ENCODE measurements around the gene LHFPL2.

Gene LHFPL2

DNA sequence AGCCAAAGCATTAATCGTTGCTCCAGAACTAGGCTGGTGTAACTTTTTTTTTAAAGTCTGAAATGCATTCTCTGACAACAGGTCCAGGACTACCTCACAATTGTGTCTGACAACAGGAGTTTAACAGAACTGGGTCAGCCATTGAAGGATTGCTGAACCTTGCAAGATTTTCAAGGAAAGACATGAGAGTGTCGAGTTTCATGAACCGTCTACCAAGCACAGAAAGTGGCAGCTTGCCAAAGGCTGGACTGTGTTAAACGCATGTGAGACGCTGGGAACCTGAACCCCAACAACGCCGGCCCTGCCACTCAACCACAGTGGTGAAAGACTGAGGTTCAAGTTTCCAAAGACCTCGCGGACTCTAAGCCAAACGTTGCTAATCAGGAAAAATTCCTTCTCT, 79.1 kb downstream of the LHFPL2 start:
- no peak for DNase-seq (ENCODE audit: low read depth in 2 of 2)

DNA sequence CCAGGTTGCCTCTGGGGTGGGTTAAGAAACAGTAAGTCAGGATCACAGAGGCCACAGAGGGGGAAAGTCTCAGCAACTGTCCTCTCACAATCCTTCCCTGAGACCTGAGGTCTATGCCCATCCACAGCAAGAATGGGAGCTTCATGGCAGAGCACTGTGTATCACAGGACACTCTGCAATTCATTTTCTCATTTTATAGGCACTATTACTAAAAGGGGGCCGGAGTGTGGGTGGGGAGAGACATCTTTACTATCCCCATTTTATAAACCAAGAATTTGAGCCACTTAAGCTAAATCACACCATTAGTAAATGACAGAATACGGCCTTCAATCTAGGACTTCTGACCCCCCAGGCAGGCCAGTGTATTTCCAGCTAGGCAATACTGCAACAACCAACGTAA, 79.9 kb downstream of the LHFPL2 start:
- DNase-seq (ENCODE audit: low read depth in 2 of 2) = no peak

DNA sequence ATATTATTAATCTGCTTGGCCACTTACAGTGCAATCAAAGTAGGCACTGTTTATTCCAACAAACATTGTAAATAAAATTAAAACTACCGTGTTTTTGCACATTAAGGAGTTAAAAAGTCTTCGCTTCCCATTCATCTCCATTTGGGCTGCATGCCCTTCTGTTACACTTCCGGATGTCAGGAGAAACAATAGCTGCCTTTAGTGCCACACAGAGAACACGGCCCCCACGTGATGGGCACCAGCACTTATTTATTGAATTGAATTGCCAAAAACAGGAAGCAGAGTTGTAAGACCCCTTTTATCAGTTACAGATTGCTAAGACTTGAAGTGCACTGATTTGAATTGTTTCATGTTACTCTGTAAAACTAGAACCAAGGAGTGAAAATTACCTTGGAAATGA, 80.4 kb downstream of the LHFPL2 start:
- no peak for DNase-seq (ENCODE audit: low read depth in 2 of 2)

DNA sequence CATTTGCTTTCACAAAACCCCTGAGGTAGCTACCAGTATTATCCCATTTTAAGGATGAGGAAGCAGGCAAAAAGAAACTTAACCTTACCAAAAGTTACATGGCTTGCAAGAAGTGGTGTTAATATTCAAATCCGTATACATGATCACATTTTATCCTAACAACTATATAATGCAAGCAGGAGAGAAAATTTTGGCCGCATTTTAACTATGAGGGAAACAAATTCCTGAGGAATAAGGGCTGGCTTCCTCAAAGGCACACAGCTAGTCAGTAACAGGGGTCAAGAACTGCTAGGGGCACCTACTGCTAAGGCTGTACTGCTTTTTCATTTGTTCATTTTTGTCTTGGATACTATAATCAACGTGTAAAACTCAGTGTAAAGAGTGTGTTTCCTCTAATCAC, 81.0 kb downstream of the LHFPL2 start:
- DNase-seq (ENCODE audit: low read depth in 2 of 2) = no peak

DNA sequence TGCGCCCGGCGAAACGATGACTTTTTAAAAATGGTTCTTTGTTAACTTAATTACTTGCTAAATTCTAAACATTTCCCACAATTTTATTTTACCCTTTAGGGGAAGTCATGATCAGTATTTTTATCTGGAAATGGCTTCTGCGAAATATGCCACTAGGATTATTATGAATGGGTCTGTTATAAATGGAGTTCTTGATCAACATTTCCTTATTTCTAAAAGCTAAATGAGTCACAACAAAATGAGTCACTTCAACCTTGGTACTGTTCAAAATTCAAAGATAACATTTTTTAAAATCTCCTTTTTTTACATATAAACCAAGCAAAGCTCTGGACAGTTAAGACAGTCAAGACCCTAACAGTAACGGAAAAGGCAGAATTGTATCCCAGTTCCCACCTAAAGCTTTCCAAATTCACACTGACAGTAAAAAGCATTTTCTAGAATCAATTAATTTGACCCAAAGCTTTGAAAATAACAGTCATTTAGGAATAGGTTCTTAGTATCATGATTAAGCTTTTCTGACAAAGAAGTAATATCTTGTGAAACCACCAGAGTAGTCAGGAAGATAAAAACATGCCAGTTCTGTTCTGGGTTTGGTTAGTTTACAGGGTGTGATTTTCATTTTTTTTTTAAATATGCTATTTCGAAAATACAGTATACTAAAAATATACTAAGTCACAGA, 81.7 kb downstream of the LHFPL2 start:
- no peak for DNase-seq (ENCODE audit: low read depth in 2 of 2)

DNA sequence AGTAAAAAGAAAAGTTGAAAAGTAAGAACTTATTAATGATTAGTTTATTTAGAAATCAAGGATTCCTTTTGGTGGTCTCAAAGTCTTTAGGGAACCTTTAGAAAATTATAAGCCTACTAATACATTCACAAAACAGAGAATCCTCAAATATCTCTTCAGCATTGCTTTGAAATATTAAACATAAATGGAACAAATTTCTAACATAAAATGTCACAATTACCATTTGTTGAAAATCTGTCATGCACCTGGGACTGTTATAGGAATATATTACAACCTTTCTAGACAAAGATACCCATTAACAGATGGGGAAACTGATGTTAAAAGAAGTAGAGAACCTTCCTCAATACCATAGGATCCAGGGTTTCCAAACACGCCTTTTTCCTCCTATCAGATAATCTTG, 83.2 kb downstream of the LHFPL2 start:
- no peak for DNase-seq (ENCODE audit: low read depth in 2 of 2)

DNA sequence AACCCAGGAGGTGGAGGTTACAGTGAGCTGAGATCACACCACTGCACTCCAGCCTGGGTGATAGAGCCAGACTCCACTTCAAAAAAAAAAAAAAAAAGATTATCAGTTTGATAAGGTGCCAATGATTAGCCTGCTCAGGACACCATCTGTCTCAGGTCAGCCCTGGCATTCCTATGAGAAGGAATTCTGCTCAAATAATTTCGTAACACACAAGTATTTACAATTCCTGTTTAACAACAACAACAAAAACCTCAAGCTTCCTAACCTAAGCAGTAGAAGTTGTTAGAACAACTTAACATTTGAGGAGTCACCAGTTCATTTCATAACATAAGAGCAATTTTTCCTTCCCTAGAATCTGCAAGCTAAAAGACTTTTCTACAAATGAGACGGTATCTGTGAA, 85.0 kb downstream of the LHFPL2 start:
- DNase-seq (ENCODE audit: low read depth in 2 of 2) = no peak

DNA sequence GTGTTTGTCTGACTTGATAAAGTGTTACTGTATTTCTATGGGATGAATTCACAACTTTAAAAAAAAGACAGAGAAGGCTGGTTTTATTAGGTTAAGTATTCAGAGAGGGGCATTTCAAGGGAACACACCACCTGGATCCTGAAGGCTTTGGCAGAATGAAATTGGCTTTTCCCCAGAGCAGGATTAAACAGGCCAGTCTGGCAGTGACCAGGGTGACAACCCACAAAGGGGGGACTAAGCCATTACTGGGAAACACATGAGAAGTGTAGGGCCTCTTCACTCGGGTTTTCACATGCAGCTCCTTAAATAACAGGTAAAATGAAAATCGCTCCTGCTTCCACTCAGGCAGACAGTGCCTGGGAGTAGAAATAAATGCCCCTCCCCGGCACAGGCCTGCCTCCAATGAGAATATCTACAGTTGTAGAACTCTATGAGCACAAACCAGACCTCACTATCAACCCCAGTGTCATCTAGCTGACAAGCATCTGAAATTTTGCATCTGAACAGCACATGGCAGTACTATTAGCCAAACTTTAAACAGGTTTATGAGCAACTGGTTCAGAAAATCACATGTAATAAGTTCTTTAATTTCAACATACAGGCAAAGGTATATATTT, 85.8 kb downstream of the LHFPL2 start:
- no peak for DNase-seq (ENCODE audit: low read depth in 2 of 2)

DNA sequence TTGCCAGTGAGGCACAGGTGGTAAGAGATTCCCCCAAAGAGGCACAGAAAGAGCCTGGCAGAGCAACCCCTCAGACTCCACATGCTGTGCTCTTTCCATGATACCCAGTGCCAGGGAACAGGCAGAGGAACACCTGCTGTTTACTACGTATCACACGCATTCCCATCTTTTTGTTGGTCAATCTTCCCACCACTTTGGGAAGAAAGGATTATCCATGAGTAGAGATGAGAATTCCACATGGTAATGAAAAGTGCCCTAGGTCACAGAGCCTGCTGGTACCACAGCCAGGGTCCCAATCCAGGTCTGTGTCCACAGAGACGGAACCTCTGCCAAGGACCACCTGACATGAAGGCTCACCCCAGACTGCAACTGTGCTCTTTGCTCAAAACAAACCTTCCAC, 86.6 kb downstream of the LHFPL2 start:
- DNase-seq (ENCODE audit: low read depth in 2 of 2) = no peak

DNA sequence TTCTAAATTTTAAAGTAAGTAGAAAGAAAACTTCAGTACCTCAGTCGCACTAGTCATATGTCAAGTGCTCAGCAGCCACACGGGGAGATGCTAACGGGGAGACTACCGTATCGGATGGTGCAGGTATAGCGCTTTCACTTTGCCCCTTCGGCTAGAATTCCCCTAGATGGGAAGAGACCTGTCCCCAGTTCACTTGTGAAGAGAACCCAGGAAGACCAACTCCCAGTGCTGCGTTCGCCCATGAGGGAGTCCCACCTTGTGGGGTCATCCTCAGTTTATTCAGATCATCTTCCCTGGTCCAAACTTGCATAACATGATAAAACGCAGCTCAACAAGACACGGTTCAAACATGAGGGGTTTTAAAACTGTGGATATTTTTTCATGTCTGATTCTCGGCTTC, 87.3 kb downstream of the LHFPL2 start:
- DNase-seq (ENCODE audit: low read depth in 2 of 2) = no peak

DNA sequence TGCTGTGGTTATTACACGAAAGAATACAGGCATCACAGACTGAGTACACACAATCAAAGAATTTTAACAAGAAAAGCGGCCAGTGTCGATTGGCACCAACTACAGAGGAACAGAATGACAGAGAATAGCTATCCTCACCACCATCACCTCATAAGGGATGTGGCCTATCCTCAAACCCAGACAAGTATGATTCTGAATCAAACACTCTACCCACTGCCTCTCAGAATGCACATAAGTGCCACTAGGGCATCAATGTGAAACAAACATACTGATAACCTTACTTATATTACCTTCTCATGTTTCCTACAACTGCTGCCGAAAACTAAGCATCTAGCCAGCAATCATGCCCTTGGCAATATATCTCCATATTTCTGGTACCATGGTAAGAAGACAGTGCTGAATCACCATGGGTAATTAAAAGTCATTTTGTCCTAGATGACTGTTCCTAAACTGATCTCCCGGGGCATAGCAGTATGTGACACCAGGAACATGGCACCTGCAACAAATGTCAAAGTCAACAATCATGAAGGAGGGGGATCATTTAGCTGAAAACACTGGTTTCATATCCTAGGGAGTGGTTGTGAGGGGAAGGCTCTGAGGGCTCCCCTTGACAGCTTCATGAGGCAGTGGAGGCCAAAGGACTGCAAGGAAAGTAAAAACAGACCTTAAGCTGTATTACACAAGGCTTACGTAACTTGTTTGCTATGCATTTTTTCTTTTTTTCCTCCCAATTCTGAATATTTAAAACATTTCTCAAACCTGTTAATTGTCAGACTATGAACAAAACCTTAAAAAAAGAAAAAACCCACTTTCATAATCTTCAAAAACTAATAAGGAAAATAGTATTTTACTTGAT, 88.3 kb downstream of the LHFPL2 start:
- DNase-seq (ENCODE audit: low read depth in 2 of 2) = no peak

DNA sequence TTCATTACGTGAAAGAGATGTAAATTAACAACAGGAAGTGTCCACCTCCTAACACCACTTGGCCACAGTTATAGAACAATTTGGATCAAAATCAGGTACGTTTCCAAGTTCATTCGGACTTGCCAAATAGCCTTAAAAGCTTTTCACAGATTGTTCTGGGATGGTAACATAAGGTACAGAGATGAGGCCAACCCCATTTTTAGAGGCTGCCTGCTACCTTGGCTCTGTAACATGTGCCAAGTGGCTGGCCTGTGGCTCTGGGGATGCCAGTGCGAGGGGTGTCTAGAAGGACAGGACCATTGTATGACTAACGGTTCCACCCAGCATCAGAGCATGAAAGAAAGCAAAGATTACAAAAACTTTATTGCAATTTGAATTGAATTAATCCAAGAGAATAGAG, 91.0 kb downstream of the LHFPL2 start:
- DNase-seq (ENCODE audit: low read depth in 2 of 2) = no peak

DNA sequence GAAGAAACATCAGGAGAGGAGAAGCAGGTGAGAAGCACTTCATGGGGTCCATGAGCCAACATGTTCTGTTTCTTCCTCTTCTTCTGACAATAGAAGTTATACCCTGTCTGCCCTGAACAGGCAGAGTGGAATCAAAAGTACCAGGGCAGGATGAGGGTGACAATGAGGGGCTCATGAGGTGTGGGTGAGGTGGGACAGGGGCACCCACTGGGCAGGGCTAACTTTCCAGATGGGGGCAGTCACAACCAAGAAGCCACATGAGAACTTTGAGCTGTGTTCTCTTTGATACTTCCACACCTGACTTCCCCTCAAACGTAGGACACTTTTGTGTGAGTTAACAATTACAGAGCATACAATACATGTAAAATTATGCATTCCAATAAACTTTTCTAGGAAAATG, 92.7 kb downstream of the LHFPL2 start:
- no peak for DNase-seq (ENCODE audit: low read depth in 2 of 2)

DNA sequence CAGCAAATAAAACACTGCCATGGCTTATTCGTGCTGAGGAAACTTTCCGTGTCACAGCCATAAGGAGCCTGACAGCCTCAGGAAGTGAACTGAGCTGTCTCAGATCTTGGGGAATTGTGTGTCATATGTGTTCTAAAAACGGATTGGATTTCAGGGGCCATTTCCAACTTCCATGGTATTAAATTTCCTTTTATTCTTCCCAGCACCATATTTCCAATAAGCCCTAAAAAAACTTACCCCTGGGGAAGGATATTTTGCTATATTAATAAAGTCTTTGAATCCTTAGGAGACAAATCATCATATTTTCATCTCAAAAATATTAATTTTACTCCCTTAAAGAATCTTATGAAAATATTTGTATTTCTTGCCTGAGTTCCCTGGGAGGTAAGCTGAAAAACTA, 93.9 kb downstream of the LHFPL2 start:
- no peak for DNase-seq (ENCODE audit: low read depth in 2 of 2)

DNA sequence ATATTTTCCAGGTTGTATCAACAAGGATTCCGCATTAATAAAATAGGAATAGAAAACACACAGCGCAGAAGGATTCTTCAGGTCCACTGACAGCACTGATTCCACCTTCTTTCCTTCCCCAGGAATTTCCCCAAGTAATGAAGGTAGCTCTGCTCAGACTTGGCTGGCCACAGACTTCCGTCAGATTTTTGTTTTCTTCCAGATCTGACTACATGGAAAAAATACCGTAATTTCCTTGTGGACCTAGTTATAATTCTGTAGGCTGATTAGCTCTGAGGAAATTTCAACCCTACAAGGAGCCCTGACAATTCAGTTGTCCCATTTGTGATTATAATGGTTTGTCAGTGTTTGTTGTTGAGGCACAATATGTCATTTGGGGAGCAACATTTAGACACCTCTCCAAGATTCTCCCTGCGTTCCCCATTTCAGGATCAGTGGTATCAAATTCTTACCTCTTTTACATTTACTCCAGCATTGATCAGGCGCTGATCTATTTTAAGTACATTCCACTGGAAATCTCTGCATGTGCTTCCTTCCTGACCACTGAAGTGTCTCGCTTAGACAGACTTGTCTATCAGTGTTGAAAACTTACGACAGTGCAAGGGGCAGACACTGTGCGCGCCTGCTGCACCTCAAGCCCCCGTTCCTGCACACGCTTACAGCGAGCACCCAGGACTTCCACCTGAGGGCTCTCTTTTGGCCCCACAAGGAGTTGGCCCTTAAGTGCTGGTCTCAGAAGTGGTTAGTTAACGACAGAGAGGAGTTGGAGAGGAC, 94.8 kb downstream of the LHFPL2 start:
- no peak for DNase-seq (ENCODE audit: low read depth in 2 of 2)

DNA sequence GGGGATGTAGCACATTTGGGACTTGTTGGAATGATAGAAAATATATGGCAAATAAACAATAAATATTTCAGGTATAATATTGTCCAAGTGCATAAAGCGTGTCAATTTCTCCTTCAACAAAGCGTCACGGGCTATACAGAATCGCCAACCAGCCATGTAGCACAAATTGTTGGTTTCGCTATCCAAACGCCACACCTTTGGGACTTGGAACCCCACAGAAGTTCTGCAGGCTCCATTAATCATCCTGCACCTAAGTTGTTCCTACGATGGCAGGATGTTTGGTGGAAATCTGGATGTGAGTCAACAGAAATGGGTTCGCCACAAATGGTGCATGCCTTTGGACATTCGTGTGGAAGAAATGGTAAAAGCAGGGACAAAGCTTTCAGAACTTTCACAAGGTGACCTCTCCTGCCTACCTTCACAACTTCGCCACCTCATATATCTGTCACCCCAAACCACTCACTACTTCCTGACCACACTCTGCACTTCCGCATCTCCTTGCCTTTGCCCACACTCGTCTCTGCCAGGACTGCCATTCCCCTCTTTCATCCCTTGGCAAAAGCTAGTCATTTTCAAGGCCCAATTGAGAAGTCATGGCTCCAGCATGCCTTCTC, 95.7 kb downstream of the LHFPL2 start:
- no peak for DNase-seq (ENCODE audit: low read depth in 2 of 2)

DNA sequence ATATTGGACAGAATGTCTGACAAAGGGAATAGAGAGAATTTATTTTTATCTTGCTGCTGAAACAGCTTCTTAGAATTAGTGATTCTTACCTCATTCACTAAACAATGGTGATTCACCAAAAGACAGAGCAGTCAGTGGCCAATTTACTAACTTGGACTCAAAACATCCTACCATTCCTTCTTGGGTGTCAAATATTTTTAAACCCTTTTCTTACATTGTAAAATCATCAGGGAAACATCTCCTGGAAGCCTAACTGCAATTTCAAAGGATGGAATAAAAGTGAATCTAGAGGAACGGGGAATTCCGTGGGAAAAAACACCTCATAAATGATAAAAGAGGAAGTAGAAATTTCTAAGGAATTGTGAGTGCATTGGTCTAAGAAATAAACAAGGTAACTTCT, 97.7 kb downstream of the LHFPL2 start:
- no peak for DNase-seq (ENCODE audit: low read depth in 2 of 2)

DNA sequence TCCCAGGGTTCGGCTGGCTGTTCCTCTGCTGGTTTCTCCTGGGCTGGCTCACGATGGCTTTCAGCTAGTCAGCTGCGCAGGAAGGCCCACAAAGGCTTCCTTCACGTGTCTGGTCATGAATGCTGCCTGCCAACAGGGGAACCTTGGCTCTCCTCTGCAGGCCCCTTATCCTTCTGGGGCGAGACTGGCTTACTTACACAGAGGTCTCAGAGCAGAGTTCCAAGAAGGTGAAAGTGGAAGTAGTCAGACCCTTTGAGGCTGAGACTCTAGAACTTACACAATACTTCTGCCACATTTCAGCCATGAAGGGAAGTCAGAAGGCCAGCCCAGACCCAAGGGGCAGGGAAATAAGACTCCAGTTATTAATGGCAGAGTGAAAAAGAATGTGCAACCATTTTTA, 99.5 kb downstream of the LHFPL2 start:
- no peak for DNase-seq (ENCODE audit: low read depth in 2 of 2)

DNA sequence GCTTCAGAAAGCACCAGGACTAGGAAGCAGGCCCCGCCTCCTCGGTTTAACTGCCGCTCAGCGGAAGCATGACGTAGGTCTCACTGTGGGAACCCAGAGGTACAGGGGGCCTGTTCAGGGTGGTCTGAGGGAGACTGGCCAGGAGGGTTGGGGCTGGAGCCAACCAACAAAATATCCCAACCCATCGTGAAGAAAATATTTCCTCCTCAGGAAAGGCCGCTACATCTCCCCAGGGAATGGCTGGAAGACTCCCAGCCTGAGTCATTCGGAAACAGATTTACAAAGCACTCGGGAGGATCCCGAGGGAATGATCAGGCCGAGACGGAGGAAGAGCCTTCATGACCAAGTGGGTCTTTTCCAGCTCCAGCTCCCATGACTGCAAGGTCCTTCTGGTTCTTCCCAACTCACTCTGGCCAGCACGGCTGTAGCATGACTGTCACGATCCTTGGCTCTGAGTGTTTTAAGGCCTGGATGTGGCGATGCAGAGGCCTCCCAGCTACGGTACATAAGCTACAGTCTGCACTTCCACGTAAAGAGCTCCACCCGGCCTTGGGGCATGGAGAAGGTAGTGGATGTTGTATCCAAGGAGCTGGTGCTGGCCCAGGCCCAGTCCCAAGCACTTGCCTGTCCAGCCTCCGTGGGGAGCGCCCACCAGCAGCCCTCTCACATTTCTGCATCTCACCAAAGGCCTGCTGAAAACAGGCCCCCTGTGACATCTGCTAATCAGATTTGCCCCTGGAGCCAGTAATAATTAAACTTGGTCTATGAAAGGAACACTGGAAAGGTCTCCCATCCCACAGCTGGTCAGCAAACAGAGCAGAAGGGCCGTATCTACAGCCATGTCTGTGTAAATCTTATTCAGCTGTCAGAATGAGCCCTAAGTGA, 100.6 kb downstream of the LHFPL2 start:
- DNase-seq (ENCODE audit: low read depth in 2 of 2) = no peak

DNA sequence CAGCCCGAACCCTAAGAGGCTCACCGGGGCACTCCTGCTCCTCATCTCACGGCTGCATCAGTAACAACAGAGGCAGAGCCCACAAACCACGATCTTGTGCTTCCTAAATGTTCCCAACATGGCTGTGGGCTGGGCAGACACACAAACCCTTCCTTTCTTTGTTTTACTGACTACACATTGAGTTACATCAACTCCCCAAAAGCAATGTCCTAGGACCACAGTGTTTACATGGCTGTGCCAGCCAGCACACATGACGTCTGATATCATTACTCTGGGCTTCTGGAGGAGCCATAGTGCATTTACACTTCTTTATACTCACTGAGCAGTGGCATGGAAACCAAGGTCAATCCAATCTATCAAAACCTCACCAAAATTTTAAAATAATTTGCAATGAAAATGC, 101.4 kb downstream of the LHFPL2 start:
- DNase-seq (ENCODE audit: low read depth in 2 of 2) = no peak
